ENCODE data around the gene SLC22A23. TPM values are rescaled to one million over a fixed set of nuclear protein-coding genes. Genes with fewer than 3 reads are reported as not detected.

Gene SLC22A23
- total RNA-seq, 2 experiments from 2014 or later, result not detected

DNA sequence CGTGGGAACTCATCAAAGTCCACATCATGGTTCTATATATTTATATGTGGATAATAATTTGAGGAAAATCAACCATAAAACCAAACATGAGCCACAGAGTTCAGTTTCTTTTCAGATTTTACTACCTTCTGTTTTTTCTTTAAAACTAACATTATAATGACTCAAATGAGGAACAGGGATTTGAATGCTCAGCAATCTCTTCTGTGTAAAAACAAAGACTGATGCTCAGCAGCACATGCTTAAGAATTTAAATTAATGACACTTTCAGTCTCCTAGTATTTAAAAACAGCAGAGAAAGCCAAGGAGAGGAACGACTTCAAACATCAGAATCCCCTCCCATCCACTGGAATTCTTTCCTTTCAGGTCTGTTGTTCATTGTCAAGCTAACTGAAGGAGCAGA, 125.4 kb downstream of the SLC22A23 start:
- Histone ChIP-seq H3K4me2 (ENCODE audit: low read length) (no peak overlapping the region), H4K20me1 (ENCODE audit: insufficient read depth, low read length) (no peaks in the 10 kb centered on the region), H3K79me2 (ENCODE audit: insufficient read depth, low read depth, low read length) (no peaks in the 10 kb centered on the region), H3K4me3 (ENCODE audit: low read depth, low read length, poor library complexity, severe bottlenecking) (no peak overlapping the region), H3K9me2 (ENCODE audit: insufficient read depth, low read length) (no peaks in the 10 kb centered on the region), H3K9me3 (ENCODE audit: low read length) (no peaks in the 10 kb centered on the region), H2AFZ (ENCODE audit: low read length) (no peak overlapping the region), H3K27ac (ENCODE audit: low read depth, low read length, poor library complexity, severe bottlenecking) (no peak overlapping the region), H3K4me1 (ENCODE audit: insufficient read depth, low read length, poor library complexity, severe bottlenecking) (no peaks in the 10 kb centered on the region), H3K36me3 (ENCODE audit: insufficient read depth, low read length) (no peaks in the 10 kb centered on the region)
- ChIA-PET POLR2A (no interaction called here), CTCF (ENCODE audit: unreplicated experiment) (no interaction called here)
- no TSS peak for BruUV-seq (replicated peaks)
- no peak for TF ChIP-seq EZH2phosphoT487 (IDR thresholded peaks at IDR 0.05; ENCODE audit: borderline replicate concordance, low read depth, low read length)
- TF ChIP-seq, protein P1, sequence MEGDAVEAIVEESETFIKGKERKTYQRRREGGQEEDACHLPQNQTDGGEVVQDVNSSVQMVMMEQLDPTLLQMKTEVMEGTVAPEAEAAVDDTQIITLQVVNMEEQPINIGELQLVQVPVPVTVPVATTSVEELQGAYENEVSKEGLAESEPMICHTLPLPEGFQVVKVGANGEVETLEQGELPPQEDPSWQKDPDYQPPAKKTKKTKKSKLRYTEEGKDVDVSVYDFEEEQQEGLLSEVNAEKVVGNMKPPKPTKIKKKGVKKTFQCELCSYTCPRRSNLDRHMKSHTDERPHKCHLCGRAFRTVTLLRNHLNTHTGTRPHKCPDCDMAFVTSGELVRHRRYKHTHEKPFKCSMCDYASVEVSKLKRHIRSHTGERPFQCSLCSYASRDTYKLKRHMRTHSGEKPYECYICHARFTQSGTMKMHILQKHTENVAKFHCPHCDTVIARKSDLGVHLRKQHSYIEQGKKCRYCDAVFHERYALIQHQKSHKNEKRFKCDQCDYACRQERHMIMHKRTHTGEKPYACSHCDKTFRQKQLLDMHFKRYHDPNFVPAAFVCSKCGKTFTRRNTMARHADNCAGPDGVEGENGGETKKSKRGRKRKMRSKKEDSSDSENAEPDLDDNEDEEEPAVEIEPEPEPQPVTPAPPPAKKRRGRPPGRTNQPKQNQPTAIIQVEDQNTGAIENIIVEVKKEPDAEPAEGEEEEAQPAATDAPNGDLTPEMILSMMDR (conservative IDR thresholded peaks at IDR 0.05; ENCODE audit: low read length), result no peak
- intact Hi-C loops (cut with micrococcal nuclease; ENCODE audit: unreplicated experiment), result no loop called here
- DNase-seq (ENCODE audit: low spot score), result no peak

- H3K9me2 ChIP-seq (ENCODE audit: insufficient read depth, low read length), result no peaks in the 10 kb centered on the region
- H3K36me3 ChIP-seq (ENCODE audit: insufficient read depth, low read length), result no peaks in the 10 kb centered on the region
- no peak for TF ChIP-seq EZH2phosphoT487 (IDR thresholded peaks at IDR 0.05; ENCODE audit: borderline replicate concordance, low read depth, low read length)
- TF ChIP-seq, protein P1 (conservative IDR thresholded peaks at IDR 0.05; ENCODE audit: low read length), result peak; percentile 36; the same call in 1 of the 2 replicates
- DNase-seq (ENCODE audit: low spot score), result no peak
- H4K20me1 ChIP-seq (ENCODE audit: insufficient read depth, low read length), result no peaks in the 10 kb centered on the region
- BruUV-seq (replicated peaks), result no TSS peak
- POLR2A ChIA-PET, result no interaction called here
- H3K4me1 ChIP-seq (ENCODE audit: insufficient read depth, low read length, poor library complexity, severe bottlenecking), result no peaks in the 10 kb centered on the region
- intact Hi-C loops (cut with micrococcal nuclease; ENCODE audit: unreplicated experiment), result no loop called here
- CTCF ChIA-PET (ENCODE audit: unreplicated experiment), result interaction anchor here (0.6 kb wide), 1 partner anchor 960 kb away, joined by 3 read pairs; no protein-coding TSS in a partner anchor
- H2AFZ ChIP-seq (ENCODE audit: low read length), result no peak overlapping the region
- no peak overlapping the region for H3K27ac ChIP-seq (ENCODE audit: low read depth, low read length, poor library complexity, severe bottlenecking)
- H3K79me2 ChIP-seq (ENCODE audit: insufficient read depth, low read depth, low read length), result no peaks in the 10 kb centered on the region
- no peaks in the 10 kb centered on the region for H3K9me3 ChIP-seq (ENCODE audit: low read length)
- H3K4me2 ChIP-seq (ENCODE audit: low read length), result no peak overlapping the region
- no peak overlapping the region for H3K4me3 ChIP-seq (ENCODE audit: low read depth, low read length, poor library complexity, severe bottlenecking)
Observed at GRCh38 chr6:3330199-3330598, 126.7 kb downstream of the SLC22A23 start.

- BruUV-seq (replicated peaks), result no TSS peak
- H3K9me3 ChIP-seq (ENCODE audit: low read length), result no peaks in the 10 kb centered on the region
- ChIA-PET CTCF (ENCODE audit: unreplicated experiment) (interaction anchor here (0.6 kb wide), 1 partner anchor 959 kb away, joined by 3 read pairs; no protein-coding TSS in a partner anchor), POLR2A (no interaction called here)
- no peaks in the 10 kb centered on the region for H3K79me2 ChIP-seq (ENCODE audit: insufficient read depth, low read depth, low read length)
- no peak overlapping the region for H3K4me2 ChIP-seq (ENCODE audit: low read length)
- no peak overlapping the region for H3K4me3 ChIP-seq (ENCODE audit: low read depth, low read length, poor library complexity, severe bottlenecking)
- H2AFZ ChIP-seq (ENCODE audit: low read length), result no peak overlapping the region
- TF ChIP-seq EZH2phosphoT487 (IDR thresholded peaks at IDR 0.05; ENCODE audit: borderline replicate concordance, low read depth, low read length), result no peak
- TF ChIP-seq, protein P1 (conservative IDR thresholded peaks at IDR 0.05; ENCODE audit: low read length), result no peak
- no peaks in the 10 kb centered on the region for H4K20me1 ChIP-seq (ENCODE audit: insufficient read depth, low read length)
- no peak for DNase-seq (ENCODE audit: low spot score)
- H3K36me3 ChIP-seq (ENCODE audit: insufficient read depth, low read length), result no peaks in the 10 kb centered on the region
- H3K9me2 ChIP-seq (ENCODE audit: insufficient read depth, low read length), result no peaks in the 10 kb centered on the region
- no peaks in the 10 kb centered on the region for H3K4me1 ChIP-seq (ENCODE audit: insufficient read depth, low read length, poor library complexity, severe bottlenecking)
- intact Hi-C loops (cut with micrococcal nuclease; ENCODE audit: unreplicated experiment), result no loop called here
- no peak overlapping the region for H3K27ac ChIP-seq (ENCODE audit: low read depth, low read length, poor library complexity, severe bottlenecking)
Observed at GRCh38 chr6:3329393-3330051, 127.3 kb downstream of the SLC22A23 start.
